Measurements from ENCODE around the gene ZNF23.

Gene ZNF23

DNA sequence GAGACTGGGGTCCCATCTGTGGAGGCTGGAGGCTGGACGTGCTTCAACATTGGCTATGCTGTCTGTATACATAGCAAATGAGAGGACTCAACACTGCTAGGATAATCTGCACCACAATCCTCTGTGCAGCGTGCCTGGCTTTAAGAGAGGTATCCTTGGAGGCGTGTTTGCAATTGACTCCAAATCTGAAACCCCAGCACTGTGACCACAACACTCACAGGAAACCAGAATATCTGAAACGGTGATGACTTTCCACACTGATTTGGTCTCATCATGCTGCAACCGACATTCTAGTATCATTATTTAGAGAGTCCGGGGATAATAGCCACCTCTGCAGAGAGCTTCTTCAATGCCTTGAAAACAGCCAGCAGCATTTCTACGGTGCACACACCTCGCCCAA lies 55.3 kb downstream of the ZNF23 start:
- TF ChIP-seq, protein P1, sequence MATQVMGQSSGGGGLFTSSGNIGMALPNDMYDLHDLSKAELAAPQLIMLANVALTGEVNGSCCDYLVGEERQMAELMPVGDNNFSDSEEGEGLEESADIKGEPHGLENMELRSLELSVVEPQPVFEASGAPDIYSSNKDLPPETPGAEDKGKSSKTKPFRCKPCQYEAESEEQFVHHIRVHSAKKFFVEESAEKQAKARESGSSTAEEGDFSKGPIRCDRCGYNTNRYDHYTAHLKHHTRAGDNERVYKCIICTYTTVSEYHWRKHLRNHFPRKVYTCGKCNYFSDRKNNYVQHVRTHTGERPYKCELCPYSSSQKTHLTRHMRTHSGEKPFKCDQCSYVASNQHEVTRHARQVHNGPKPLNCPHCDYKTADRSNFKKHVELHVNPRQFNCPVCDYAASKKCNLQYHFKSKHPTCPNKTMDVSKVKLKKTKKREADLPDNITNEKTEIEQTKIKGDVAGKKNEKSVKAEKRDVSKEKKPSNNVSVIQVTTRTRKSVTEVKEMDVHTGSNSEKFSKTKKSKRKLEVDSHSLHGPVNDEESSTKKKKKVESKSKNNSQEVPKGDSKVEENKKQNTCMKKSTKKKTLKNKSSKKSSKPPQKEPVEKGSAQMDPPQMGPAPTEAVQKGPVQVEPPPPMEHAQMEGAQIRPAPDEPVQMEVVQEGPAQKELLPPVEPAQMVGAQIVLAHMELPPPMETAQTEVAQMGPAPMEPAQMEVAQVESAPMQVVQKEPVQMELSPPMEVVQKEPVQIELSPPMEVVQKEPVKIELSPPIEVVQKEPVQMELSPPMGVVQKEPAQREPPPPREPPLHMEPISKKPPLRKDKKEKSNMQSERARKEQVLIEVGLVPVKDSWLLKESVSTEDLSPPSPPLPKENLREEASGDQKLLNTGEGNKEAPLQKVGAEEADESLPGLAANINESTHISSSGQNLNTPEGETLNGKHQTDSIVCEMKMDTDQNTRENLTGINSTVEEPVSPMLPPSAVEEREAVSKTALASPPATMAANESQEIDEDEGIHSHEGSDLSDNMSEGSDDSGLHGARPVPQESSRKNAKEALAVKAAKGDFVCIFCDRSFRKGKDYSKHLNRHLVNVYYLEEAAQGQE (IDR thresholded peaks at IDR 0.05; ENCODE audit: insufficient read depth in 1 of 2, low read depth in 2 of 2, low read length in 2 of 2): no peak
- TF ChIP-seq FOXP2 (optimal IDR thresholded peaks at IDR 0.05; ENCODE audit: borderline replicate concordance, extremely low read depth, extremely low read length, insufficient read depth) (no peak), SIN3A (IDR thresholded peaks at IDR 0.05; ENCODE audit: borderline replicate concordance, insufficient read depth, low read length) (no peak), TAF1 (IDR thresholded peaks at IDR 0.05; ENCODE audit: borderline replicate concordance, insufficient read depth, low read length) (no peak), POLR2AphosphoS5 (IDR thresholded peaks at IDR 0.05; ENCODE audit: low read depth, low read length) (no peak)

- TF ChIP-seq POLR2AphosphoS5 (IDR thresholded peaks at IDR 0.05; ENCODE audit: low read depth, low read length) (no peak), FOXP2 (optimal IDR thresholded peaks at IDR 0.05; ENCODE audit: borderline replicate concordance, extremely low read depth, extremely low read length, insufficient read depth) (no peak), SIN3A (IDR thresholded peaks at IDR 0.05; ENCODE audit: borderline replicate concordance, insufficient read depth, low read length) (no peak), TAF1 (IDR thresholded peaks at IDR 0.05; ENCODE audit: borderline replicate concordance, insufficient read depth, low read length) (no peak)
- TF ChIP-seq, protein P1 (IDR thresholded peaks at IDR 0.05; ENCODE audit: insufficient read depth in 1 of 2, low read depth in 2 of 2, low read length in 2 of 2): no peak
Measured at GRCh38 chr16:71406316-71406715, 55.7 kb downstream of the ZNF23 start.

DNA sequence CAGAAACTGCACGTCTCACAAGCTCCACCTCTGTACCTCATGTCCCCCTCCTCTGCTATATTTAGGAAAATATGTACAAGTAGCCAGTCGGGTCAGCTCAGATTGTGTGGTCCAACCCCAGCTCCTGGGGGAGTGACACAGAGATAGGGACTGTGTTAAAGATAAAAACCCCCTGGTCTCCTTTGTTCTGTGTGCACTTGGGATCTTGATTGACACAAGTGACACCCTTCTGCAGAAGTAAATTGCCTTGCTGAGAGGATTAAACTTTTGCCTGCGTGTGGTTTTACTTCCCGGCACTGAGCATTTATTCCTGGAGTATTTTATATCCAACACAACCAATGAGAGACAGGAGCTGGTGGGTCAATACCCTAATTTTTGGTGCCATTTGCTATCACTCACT lies 57.7 kb downstream of the ZNF23 start:
- TF ChIP-seq POLR2AphosphoS5 (IDR thresholded peaks at IDR 0.05; ENCODE audit: low read depth, low read length) (no peak), FOXP2 (optimal IDR thresholded peaks at IDR 0.05; ENCODE audit: borderline replicate concordance, extremely low read depth, extremely low read length, insufficient read depth) (no peak), SIN3A (IDR thresholded peaks at IDR 0.05; ENCODE audit: borderline replicate concordance, insufficient read depth, low read length) (no peak), TAF1 (IDR thresholded peaks at IDR 0.05; ENCODE audit: borderline replicate concordance, insufficient read depth, low read length) (no peak)
- TF ChIP-seq, protein P1 (IDR thresholded peaks at IDR 0.05; ENCODE audit: insufficient read depth in 1 of 2, low read depth in 2 of 2, low read length in 2 of 2): no peak

- TF ChIP-seq SIN3A (IDR thresholded peaks at IDR 0.05; ENCODE audit: borderline replicate concordance, insufficient read depth, low read length) (no peak), FOXP2 (optimal IDR thresholded peaks at IDR 0.05; ENCODE audit: borderline replicate concordance, extremely low read depth, extremely low read length, insufficient read depth) (no peak), TAF1 (IDR thresholded peaks at IDR 0.05; ENCODE audit: borderline replicate concordance, insufficient read depth, low read length) (no peak), POLR2AphosphoS5 (IDR thresholded peaks at IDR 0.05; ENCODE audit: low read depth, low read length) (no peak)
- TF ChIP-seq, protein P1 (IDR thresholded peaks at IDR 0.05; ENCODE audit: insufficient read depth in 1 of 2, low read depth in 2 of 2, low read length in 2 of 2): no peak
Measured at GRCh38 chr16:71402674-71403073, 59.4 kb downstream of the ZNF23 start.

DNA sequence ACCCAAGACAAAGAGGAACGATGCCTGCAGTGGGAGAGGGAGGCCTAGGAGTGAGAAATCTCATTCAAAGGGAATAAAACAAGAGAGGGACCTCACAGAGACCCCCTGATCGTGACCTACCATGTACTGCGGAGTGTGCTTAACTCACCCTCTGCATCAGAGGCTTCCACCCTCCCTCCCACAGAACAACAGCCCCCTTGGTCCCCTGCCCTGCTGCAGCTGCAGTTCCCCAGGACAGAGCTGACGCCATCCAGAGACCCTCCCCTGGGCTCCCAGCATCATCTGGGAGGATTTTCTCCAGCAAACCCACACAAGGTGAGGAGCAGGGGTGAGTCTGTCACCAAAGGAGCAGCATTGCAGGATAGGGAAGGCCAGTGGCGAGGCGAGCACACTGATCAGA lies 60.0 kb downstream of the ZNF23 start:
- TF ChIP-seq FOXP2 (optimal IDR thresholded peaks at IDR 0.05; ENCODE audit: borderline replicate concordance, extremely low read depth, extremely low read length, insufficient read depth) (no peak), TAF1 (IDR thresholded peaks at IDR 0.05; ENCODE audit: borderline replicate concordance, insufficient read depth, low read length) (no peak), POLR2AphosphoS5 (IDR thresholded peaks at IDR 0.05; ENCODE audit: low read depth, low read length) (no peak), SIN3A (IDR thresholded peaks at IDR 0.05; ENCODE audit: borderline replicate concordance, insufficient read depth, low read length) (no peak)
- TF ChIP-seq, protein P1 (IDR thresholded peaks at IDR 0.05; ENCODE audit: insufficient read depth in 1 of 2, low read depth in 2 of 2, low read length in 2 of 2): no peak
